Measurements from ENCODE around the gene SASH3.

DNA sequence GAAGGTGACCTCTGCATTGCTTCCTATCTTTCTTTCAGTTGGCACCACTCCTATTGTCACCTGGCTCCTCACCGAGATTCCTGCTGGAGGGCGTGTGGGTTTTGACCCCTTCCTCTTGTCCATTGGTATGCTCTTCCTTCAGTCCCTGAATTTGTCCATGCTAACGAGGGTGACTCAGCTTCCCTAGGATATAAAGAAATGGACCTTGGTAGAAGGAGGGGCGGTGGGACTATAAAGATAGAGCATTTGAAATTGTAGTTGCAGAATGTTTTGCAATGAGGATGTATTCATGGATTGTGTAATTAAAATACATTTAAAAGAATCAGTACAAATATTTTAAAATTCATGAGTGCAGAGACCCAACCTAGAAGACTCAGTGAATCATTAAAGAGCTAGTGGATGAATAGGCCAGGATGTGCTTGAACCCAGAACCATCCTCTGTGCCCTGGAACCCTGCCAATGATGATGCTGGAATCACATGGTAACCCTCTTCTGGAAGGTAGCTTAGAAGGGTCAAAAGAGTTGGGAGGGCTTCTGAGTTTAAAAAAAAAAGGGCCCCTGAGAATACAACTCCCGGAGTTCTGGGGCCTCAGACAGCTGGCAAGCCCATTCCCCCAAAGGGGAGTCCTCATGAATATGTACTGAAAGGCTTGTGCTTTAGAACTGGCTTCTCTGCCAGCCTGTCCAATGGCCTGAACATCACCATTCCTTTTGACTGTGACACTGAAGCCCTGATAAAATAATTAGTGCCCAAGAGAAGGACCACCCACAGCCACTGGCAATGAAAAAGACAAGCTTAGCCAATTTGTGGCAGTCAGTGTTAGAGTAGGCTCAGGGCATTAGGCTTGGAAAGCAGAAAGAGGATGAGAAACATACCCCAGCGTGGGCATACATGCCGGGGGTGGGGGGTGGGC lies 32.9 kb upstream of the SASH3 start:
- no peak for TF ChIP-seq CTCF (IDR thresholded peaks at IDR 0.05; ENCODE audit: low read length)
- TF ChIP-seq EZH2 (optimal IDR thresholded peaks at IDR 0.05; ENCODE audit: low read depth, low read length) = no peak
